SHP77 (cell line): Measurements from ENCODE around the gene ZFYVE28.
"Not testable (repeated sequence)": the region's sequence is repeated elsewhere in the genome, so short reads cannot be mapped to it uniquely, and the experiment has no call there.

Experiments
- DNase-seq, 2 experiments: peaks; one replicate each; lab custom pipeline; 2025; lab: John Stamatoyannopoulos, UW

Gene ZFYVE28

DNA sequence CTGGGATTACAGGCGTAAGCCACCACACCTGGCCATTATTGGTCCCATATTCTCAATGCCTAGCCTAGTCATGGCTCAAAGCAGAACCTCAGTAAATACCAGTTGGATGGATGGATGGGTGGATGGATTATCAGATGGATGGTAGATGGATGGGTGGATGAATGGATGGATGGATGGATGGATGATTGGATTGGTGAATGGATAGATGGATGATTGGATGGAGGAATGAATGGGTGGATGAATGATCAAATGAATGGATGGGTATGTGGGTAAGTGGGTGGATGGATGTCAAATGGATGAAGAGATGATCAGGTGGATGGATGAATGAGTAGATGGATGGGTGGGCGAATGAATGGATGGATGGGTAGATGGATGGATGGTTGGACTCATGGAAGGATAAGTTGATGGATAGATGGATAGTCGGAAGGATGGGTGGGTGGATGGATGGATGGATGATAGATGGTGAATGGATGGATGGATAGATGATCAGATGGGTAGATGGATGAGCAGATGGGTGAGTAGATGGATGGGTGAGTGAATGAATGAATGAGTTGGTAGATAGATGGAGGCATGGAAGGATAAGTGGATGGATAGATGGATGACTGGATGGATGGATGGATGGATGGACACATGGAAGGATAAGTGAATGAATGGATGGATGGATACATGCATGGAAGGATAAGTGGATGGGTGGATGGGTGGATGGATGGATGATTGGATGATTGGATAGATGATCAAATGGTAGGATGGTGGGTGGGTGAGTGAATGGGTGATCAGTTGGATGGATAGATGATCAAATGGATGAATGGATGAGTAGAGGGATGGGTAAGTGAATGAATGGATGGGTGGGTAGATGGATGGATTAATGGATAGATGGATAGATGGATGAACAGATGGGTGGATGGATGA lies 28.5 kb upstream of the ZFYVE28 start:
- no peak for DNase-seq

DNA sequence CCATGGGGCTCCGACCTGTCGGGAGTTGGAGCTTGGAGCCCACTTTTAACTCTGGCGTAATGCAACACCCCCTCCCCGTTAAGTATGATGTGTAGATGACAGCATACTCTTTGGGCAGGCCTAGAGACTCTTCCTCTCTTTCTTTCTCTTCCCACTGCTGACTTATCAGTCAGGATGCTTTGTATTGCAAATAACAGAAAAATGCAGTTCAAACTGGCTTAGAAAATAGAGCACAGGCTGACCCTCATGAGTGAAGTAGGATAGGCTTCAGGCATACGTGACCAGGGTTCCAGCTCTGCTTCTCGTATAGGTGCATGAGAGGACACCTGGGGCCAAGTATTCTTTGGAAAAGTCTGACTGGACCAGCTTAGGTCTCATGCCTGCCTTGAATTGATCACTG lies 27.1 kb upstream of the ZFYVE28 start:
- DNase-seq: no peak

DNA sequence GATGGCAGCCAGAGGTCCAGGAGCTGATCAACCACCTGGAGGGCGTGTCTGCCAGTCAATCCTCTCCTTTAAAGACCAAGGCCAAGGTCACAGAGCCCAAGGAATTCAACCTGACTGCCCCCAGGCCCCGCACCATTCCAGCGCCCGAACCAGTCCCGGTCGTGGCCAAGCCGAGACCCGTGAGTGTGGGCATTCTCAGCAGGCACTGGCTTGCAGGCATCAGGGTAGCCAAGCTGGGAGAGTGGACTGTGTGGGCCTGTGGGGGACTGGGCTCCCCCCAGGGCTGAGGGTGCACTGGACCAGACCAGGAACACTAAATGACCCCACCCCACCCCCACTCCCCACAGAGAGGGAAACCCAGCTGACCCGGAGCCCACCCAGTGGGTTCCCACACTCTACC lies 26.7 kb upstream of the ZFYVE28 start:
- no peak for DNase-seq

DNA sequence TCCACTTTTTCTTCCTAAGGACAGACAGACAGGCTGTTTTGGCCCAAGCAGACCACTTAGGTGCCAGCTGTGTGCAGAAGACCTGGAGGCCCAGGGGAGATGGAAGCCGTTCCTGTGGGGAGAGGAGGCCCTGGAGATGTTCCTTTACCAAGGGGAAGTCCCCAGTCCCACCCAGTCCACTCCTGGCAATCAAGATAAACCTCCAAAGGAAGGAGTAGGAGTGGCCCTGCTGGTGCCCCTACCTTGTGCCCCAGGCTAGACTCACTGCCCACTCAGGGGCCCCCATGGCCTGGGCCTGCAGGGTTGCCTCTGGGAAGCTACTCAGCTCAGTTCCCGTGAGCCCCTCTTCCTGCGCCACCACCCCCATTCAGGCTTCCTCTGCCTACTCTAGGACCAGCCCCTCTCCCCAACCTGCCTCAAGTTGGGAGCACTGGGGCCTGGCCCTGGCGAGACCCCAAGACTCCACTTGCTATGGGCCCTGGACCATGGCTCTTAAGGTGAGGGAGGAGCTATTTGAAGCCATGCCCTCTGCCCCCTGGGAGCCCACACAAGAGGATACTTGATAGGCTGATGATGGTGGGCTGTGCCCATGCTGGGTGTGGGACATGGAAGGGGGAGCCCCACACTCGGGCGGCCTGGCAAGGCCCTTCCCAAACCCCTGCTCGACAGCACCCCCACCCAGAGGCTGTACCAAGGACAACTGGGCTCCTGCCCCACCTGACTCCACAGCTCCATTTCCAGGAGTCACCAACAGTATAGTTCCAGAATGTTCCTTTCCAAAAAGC lies 25.7 kb upstream of the ZFYVE28 start:
- no peak for DNase-seq

DNA sequence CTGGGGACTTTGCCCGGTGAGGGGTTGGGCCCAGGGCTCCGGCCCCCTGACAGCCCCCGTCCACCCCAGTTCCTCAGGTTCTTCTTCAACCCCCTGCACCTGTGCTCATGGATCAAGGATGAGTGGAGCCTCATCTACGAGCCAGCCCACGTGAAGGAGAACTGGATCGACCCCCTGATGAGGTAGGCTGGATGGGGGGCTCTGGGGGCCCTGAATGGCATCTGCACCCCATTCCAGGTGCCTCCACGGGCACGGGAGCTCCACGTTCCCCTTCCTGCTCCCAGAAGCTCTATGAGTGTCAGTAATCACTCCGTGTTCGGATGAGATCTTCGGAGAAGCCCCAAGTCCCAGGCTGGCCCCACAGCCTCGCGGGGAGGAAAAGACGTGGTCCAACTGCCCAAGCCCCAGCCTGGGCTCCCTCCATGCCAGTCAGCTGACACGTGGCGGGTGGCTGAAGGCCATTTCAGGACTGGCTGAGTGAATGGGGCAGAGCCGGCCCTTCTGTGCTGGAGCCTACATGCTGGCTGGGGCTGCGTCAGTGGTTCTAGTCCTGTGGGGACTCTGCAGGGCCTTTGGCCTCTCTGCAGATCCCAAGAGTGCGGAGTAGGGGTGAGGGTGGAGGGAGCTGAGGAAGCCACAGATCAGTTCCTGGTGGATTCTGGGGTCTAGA lies 24.8 kb upstream of the ZFYVE28 start:
- no peak for DNase-seq

DNA sequence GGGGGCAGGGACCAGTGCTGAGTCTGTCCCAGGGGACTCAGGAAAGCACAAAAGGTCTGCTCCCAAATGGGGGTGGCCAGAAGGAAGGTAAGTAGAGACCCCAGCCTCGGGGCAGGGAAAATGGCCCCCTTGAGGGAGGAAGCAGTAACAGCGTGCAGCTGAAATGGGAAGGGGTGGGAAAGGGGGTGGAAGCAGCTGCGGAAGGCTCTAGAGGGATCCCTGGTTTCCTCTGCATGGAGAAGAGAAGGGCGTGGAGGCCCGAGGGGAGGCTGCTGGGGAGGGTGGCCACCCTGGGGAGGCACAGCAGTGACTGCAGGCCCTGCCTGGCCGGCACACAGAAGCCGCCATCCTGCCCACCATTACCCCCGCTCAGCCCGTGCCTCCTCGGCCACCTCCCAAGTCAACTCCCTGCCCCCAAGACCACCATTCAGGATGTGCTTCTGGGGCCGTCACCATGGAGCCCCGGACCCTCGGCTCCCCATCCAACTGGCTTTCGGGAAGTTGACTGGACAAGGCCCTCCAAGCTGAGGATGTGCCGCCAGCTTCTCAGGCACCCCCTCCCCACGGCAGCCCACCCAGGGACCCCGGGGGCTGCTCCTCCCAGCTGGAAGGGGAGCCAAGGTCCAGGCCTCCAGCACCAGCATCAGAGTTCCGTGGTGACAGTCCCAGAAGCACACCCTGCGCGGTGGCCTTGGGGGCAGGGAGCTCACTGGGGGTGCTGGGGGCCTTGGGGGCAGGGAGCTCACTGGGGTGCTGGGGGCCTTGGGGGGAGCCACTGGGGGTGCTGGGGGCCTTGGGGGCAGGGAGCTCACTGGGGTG lies 23.9 kb upstream of the ZFYVE28 start:
- DNase-seq: no peak

DNA sequence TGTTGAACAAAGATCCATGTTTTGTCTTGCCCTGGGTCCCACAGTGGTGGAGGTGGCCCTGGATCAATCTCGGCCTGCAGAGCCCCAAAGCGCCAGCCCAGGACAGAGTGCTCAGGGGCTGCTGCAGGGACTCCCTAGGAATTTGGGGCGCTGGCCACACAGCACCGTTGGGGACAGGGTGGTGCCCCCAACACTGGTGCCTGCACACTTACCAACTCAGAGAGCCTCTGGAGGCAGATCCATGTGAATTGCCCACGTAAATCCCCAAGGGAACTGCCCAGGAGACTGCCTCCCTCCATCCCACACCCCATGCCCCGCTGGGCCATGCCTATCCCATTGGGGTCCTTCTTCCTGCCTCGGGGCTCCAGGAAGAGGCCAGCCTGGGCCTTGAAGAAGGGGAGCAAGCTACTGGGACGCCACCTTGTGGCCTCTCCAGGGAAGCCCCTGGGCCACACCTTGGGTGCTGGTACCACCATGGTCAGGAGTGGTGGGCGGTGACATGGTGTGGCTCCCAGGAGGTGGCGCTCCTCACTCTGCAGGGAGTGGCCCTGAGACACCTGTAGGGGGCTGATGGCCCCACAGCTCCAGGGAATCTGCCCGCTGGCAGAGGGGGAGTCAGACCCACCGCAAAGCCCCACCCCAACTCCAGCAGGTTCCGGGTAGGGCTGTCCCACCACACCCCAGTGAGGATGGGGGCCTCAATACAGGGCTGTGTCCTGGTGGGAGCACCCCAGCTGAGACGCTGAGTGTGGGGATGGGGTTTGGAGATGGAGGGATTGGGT lies 23.1 kb upstream of the ZFYVE28 start:
- DNase-seq: peak; percentile 32 to 50

DNA sequence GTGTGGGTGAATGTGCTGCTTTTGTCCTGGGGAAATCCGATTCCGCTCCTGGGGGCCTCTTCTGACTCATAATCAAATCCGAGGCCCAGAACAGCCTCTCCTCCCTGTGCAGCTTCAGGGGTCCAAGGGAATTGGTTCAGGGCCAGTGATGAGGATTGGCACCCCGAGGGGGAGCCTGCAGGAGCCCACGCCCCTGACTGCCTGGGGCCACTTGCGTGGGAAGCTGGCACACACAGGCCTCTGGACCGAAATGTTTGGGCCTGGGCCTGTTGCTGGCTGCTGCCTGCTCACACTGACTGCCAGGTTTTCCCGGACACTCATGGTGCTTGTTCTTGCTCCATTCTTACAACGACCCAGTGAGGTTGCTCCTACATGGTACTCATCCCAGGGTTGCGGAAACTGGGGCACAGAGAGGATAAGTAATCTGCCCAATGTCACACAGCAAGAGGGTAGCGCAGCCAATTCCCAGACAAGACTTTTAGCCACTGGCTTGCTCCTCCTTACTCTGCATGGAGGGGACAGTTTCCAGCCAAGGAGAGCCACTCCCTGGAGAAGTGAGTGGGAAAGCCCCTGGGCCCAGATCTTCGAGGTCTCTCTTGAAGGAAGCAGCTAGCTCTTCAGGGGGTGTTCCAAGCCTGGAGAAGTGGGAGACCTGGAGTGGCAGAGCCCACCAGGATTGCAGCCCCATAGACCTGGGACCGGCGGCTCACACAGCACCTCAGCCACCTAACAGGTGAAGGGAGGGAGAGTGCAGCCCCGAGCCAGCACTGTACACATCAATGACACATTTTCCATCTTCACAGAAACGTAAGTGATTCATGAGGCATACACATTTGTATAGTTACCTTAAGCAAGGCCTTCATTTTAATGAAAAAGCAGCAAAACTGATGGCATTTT lies 20.6 kb upstream of the ZFYVE28 start:
- no peak for DNase-seq

DNA sequence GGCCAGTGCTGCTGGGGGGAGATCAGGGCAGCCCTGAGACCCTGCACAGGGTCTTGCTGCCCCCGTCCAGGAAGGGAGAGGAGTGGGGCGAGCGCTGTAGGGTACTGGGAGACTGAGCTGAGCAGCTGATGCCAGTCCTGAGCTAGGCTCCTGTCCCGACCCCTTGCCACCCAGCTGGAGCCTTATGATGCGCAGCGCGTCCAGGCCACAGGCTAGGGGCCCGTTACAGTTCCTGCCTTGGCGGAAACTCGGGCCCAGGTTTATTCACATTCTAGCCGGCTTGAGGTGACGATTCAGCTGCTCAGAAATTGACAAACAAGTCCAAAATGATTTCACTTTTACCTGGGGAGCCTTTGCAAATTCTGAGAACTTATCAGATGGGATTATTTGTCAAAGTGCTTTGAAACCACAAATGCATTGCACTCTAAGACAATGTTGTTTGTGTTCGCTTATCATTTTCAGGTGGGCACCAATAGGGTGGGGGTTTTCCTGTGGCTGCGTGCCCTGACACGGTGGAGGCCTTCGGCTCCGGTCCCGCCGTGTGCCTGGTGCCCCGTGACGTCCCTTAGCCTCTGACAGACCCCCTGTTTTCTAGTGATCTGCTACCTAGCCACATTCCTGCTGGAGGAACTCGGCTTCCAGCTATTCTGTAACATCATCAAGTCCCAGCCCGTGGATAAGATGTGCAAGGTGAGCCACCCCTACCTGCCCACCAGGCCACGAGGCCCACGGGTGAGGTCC lies 19.2 kb upstream of the ZFYVE28 start:
- no peak for DNase-seq

DNA sequence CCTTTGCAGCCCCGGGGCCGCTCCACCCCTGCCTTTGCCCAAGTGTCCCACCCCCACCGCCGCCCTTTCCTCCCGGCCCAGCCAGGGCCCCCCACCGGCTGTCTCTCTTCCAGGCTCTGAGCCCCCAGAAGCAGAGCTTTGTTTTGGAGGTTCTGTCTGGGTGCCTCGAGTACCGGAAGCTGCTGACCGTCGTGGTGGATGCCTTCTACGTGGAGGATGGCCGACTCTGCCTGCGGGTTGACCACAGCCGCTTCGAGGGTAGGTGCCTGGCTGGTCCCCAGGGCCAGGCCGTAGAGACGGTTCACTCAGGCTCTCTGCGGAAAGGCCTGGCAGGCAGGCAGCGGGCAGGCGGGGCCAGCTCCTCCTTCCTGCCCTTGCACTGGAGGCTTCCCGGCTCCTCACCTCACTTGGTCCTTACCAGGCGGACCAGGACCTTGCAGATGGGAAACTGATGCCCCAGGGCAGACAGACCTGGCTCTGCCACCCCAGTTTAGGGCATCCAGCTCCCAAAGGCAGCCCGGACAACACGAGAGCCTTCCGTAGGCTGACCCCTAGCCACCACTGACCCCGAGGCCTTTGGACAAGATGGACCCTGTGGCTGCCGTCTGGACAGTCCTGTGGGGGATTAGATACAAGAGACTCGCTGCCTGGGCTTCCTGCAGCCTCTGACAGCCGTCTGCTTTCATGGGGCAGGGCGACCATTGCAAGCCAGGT lies 18.5 kb upstream of the ZFYVE28 start:
- DNase-seq: no peak

DNA sequence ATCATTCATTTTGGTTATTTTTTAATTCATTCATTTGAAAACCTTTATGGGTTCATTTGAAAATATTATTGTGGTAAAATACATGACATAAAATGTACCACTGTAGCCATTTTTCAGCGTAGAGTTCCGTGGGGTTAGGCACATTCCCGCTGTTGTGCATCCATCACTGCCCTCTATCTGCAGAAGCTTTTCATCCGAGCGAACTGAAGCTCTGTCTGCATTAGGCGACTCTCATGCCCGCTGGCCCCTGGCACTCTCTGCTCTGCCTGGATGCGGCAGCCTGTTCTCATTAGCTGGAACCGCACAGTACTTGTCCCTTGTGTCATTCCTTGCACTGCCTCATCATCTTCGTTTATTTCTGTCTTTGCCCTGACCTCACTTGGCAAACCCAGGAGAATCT lies 17.9 kb upstream of the ZFYVE28 start:
- DNase-seq: peak in 1 of 2 experiments; percentile 1

DNA sequence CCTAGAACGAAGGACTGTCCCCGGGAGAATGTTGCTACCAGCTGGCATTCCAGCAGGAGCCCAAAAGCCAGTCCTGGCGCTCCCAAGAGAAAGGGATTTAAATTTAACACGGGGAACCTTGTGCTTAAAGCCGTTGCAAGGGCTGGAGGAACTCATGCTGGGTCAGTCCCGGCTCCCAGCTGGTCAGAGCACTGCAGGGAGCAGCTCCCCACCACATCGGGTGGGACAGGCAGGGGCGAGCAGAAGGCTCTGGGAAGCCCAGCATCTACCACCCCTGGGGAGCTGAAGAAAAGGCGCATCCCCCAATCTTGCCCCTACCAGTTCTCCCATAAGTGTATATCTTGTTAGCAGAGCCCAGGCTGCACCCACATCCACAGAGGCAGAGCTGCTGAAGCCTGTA lies 16.0 kb upstream of the ZFYVE28 start:
- no peak for DNase-seq

DNA sequence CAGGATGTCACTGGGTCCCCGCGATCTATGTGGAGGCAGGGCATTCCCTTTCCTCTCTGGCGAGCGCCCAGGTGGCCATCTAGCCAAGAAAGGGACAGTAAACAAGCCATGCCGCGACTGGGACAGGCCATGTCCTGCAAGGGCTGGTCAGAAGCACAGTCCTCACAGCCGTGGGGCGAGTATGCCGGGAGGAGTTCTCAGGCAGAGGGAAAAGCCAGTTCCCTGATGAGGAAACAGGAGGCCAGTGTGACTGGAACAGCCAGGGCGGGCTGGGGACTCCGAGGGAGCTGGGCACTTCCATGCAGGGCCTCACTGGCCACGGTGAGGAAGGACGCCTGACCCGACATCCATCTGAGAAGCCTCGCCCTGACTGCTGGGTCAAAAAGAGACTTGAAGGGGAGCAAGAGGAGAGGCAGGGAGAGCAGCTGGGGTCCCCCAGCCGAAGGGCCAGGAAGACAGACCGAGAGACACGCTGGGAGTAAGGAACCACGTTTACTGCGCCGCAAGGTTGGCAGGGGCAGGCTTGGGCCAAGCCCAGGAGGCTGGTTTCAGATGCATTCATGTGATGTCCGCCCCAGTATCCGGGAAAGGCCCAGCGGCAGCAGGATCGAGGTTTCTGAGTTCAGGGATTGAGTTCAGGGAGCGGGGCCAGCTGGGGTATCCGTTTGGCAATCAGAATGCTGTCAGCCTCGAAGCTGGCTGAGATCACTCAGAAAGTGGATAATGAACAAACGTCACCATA lies 15.3 kb upstream of the ZFYVE28 start:
- DNase-seq: no peak

DNA sequence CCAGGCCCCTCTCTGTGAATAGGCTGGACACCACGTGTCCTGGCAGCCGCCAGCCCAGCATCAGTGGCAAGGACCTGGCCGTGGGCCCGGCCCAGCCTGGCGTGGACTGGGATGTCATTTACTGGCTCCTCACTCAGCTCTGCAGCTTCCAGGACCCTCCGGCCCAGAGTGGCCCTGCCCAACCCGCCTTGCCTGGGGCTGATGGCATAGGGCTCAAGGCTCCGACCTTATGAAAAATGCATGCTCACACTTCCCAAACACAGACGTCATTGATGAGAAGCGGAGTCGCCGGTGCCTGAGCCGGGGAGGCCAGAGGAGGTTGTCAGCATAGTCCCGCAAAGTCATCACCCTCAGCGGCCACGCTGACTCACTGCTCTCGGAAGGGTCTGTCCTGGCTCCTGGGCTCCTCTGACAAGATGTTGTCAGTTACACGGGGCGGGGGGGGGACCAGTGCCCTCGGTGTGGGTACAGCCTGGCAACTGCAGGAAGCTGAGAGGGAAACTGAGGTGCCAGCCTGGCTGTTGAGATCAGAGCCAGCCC lies 14.6 kb upstream of the ZFYVE28 start:
- DNase-seq: peak in 1 of 2 experiments; percentile 4

DNA sequence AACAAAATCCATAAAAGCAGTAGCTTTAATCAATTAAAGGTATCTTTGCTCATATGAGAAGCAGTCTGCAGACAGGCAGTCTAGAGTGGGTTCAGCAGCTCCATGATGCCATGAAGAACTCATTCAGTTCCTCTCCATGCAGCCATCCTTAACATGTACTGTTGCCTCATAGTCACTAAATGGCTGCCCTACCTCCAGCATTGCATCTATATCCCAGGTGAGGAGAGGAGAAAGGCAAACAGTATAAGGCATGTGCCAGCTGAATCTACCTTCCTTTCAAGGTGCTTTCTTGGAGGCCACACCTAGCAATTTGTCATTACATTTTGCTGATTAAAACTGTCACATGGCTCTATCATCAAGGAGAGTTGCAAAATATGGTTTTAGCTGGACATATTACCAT lies 13.6 kb upstream of the ZFYVE28 start:
- DNase-seq: no peak

DNA sequence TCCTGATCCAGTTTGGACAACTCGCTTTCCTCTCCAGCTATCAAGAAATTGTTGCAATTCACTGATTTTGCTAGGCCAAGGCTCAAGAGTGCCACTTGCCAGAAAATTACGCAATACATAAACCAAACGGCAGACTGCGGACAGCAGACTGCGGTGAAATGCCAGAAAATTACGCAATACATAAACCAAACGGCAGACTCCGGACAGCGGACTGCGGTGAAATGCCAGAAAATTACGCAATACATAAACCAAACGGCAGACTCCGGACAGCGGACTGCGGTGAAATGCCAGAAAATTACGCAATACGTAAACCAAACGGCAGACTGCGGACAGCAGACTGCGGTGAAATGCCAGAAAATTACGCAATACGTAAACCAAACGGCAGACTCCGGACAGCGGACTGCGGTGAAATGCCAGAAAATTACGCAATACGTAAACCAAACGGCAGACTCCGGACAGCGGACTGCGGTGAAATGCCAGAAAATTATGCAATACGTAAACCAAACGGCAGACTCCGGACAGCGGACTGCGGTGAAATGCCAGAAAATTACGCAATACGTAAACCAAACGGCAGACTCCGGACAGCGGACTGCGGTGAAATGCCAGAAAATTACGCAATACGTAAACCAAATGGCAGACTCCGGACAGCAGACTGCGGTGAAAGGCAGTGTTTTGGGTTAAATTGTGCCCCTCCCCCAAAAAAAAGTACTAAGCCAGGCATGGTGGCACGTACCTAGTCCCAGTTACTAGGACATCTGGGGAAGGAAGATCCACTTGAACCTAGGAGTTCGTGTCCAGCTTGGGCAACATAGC lies 11.7 kb upstream of the ZFYVE28 start:
- DNase-seq: not testable (repeated sequence)
